Measurements from ENCODE around the gene CYP2J2.

- TF ChIP-seq CTCF (IDR thresholded peaks at IDR 0.05; ENCODE audit: low read length) (no peak), EZH2 (IDR thresholded peaks at IDR 0.05; ENCODE audit: borderline replicate concordance, low read length) (no peak)
Measured at GRCh38 chr1:59906931-59907330, 19.6 kb downstream of the CYP2J2 start.

Data from OCI-LY1 (cell line).